ENCODE measurements around the gene HIPK2. TPM values are rescaled to one million over a fixed set of nuclear protein-coding genes. Genes with fewer than 3 reads are reported as not detected.
"Not testable (repeated sequence)": the region's sequence is repeated elsewhere in the genome, so short reads cannot be mapped to it uniquely, and the experiment has no call there.

Gene HIPK2
- total RNA-seq, 1 donor from 2014 or later, result 65.2 TPM

- intact Hi-C loops (cut with DNase I), result no loop called here
- DNase-seq (ENCODE audit: low spot score), result no peak
- ATAC-seq, result no peak
Observed at GRCh38 chr7:139626817-139627216, 151.0 kb downstream of the HIPK2 start.

GRCh38 chr7:139623518-139623917 is 154.3 kb downstream of the HIPK2 start:
- DNase-seq (ENCODE audit: low spot score) (no peak), ATAC-seq (no peak)
- intact Hi-C loops (cut with DNase I), result no loop called here

GRCh38 chr7:139620676-139621344 is 157.0 kb downstream of the HIPK2 start:
- peak; percentile 55 for ATAC-seq
- DNase-seq (ENCODE audit: low spot score), result no peak
- intact Hi-C loops (cut with DNase I), result no loop called here

GRCh38 chr7:139619367-139619657 is 158.5 kb downstream of the HIPK2 start:
- no peak for DNase-seq (ENCODE audit: low spot score)
- ATAC-seq, result no peak
- intact Hi-C loops (cut with DNase I), result no loop called here

- peak; percentile 49 for ATAC-seq
- intact Hi-C loops (cut with DNase I), result no loop called here
- no peak for DNase-seq (ENCODE audit: low spot score)
Observed at GRCh38 chr7:139618482-139619366, 159.1 kb downstream of the HIPK2 start.

GRCh38 chr7:139617074-139617473 is 160.7 kb downstream of the HIPK2 start:
- DNase-seq (ENCODE audit: low spot score) (no peak), ATAC-seq (no peak)
- intact Hi-C loops (cut with DNase I), result no loop called here

GRCh38 chr7:139614886-139615285 is 162.9 kb downstream of the HIPK2 start:
- ATAC-seq (no peak), DNase-seq (ENCODE audit: low spot score) (no peak)
- intact Hi-C loops (cut with DNase I), result no loop called here

- intact Hi-C loops (cut with DNase I), result no loop called here
- DNase-seq (ENCODE audit: low spot score) (no peak), ATAC-seq (no peak)
Observed at GRCh38 chr7:139613971-139614411, 163.8 kb downstream of the HIPK2 start.

- DNase-seq (ENCODE audit: low spot score); ATAC-seq; intact Hi-C loops (cut with DNase I): not testable (repeated sequence)
Observed at GRCh38 chr7:139611556-139611955, 166.2 kb downstream of the HIPK2 start.

- intact Hi-C loops (cut with DNase I), result no loop called here
- DNase-seq (ENCODE audit: low spot score) (no peak), ATAC-seq (no peak)
Observed at GRCh38 chr7:139610595-139610994, 167.2 kb downstream of the HIPK2 start.

- no peak for ATAC-seq
- DNase-seq (ENCODE audit: low spot score), result no peak
- intact Hi-C loops (cut with DNase I), result no loop called here
Observed at GRCh38 chr7:139603896-139604295, 173.9 kb downstream of the HIPK2 start.

- DNase-seq (ENCODE audit: low spot score) (no peak), ATAC-seq (no peak)
- intact Hi-C loops (cut with DNase I), result no loop called here
Observed at GRCh38 chr7:139603282-139603681, 174.5 kb downstream of the HIPK2 start.

GRCh38 chr7:139602143-139602722 is 175.6 kb downstream of the HIPK2 start:
- DNase-seq (ENCODE audit: low spot score), result no peak
- no peak for ATAC-seq
- intact Hi-C loops (cut with DNase I), result no loop called here

GRCh38 chr7:139601176-139601575 is 176.6 kb downstream of the HIPK2 start:
- ATAC-seq, result no peak
- no peak for DNase-seq (ENCODE audit: low spot score)
- intact Hi-C loops (cut with DNase I), result no loop called here

GRCh38 chr7:139600306-139600705 is 177.5 kb downstream of the HIPK2 start:
- no peak for ATAC-seq
- no peak for DNase-seq (ENCODE audit: low spot score)
- intact Hi-C loops (cut with DNase I), result no loop called here

GRCh38 chr7:139598642-139599041 is 179.2 kb downstream of the HIPK2 start:
- DNase-seq (ENCODE audit: low spot score) (no peak), ATAC-seq (no peak)
- intact Hi-C loops (cut with DNase I), result no loop called here

- intact Hi-C loops (cut with DNase I), result no loop called here
- DNase-seq (ENCODE audit: low spot score), result no peak
- no peak for ATAC-seq
Observed at GRCh38 chr7:139597028-139597427, 180.8 kb downstream of the HIPK2 start.

- intact Hi-C loops (cut with DNase I), result no loop called here
- ATAC-seq (no peak), DNase-seq (ENCODE audit: low spot score) (no peak)
Observed at GRCh38 chr7:139596626-139597025, 181.2 kb downstream of the HIPK2 start.

- no peak for DNase-seq (ENCODE audit: low spot score)
- peak; percentile 65 for ATAC-seq
- intact Hi-C loops (cut with DNase I), result no loop called here
Observed at GRCh38 chr7:139595806-139596205, 182.0 kb downstream of the HIPK2 start.

GRCh38 chr7:139594911-139595476 is 182.8 kb downstream of the HIPK2 start:
- intact Hi-C loops (cut with DNase I), result no loop called here
- no peak for ATAC-seq
- no peak for DNase-seq (ENCODE audit: low spot score)
